HFFc6 (cell line): Measurements from ENCODE around the gene NAT14. TPM values are rescaled to one million over a fixed set of nuclear protein-coding genes. Genes with fewer than 3 reads are reported as not detected.

Experiments
- DNase-seq: peaks from one replicate; pipeline ENCODE4 v3.0.0-alpha.2; 2018
- H3K27ac Mint-ChIP-seq: 2 replicates; pipeline ENCODE4 v1.8.0; 2020; ENCODE audit warnings: mild to moderate bottlenecking, mixed read lengths
- H3K27me3 Mint-ChIP-seq: 2 replicates; pipeline ENCODE4 v1.8.0; 2021; ENCODE audit warnings: mild to moderate bottlenecking, moderate library complexity, mixed read lengths; ENCODE audit not compliant: insufficient read depth
- H3K36me3 Mint-ChIP-seq: 2 replicates; pipeline ENCODE4 v1.8.0; 2021; ENCODE audit warnings: low read depth, mixed read lengths
- H3K4me1 Mint-ChIP-seq: 2 replicates; pipeline ENCODE4 v1.8.0; 2020; ENCODE audit warnings: low read depth, mixed read lengths
- H3K4me3 Mint-ChIP-seq: 2 replicates; pipeline ENCODE4 v1.8.0; 2020; ENCODE audit warnings: mild to moderate bottlenecking, moderate library complexity, mixed read lengths
- H3K9me3 Mint-ChIP-seq: 2 replicates; pipeline ENCODE4 v1.8.0; 2020; ENCODE audit warnings: mild to moderate bottlenecking, mixed read lengths
- CTCF ChIP-seq: fragments of 200-600 bp; sonication (generic); IDR thresholded peaks from 2 replicates; pipeline ENCODE4 v1.5.0; 2021; ENCODE audit warnings: antibody characterized with exemption, mild to moderate bottlenecking
- total RNA-seq, 6 experiments: library from RNA; stranded (reverse); fragmentation: NEBNext Ultra II Directional; extraction: Animal tissue kit (Norgen Biotek cat#: 25700); gene quantifications; 2 replicates in 1 of 6; 3 replicates in 5 of 6; pipeline ENCODE4 v1.2.3, GENCODE V29; 2021

NAT14 gene
- total RNA-seq, 6 experiments from 2014 or later, result 53.3 to 72.0 (median 61.3) TPM

- peak overlapping the region; percentile 7 for H3K27ac Mint-ChIP-seq
- H3K4me3 Mint-ChIP-seq, result 0 out of 2 replicates have a peak overlapping the region, but pooled peaks have one; percentile 7
- no peak for DNase-seq
- no peaks in the 10 kb centered on the region for H3K9me3 Mint-ChIP-seq
- no peaks in the 10 kb centered on the region for H3K36me3 Mint-ChIP-seq
- peaks cover 26% of the 10 kb centered on the region for H3K4me1 Mint-ChIP-seq
- H3K27me3 Mint-ChIP-seq, result peaks cover 2% of the 10 kb centered on the region
- TF ChIP-seq CTCF, result no peak
Measured at GRCh38 chr19:55471266-55471665, 13.7 kb upstream of the NAT14 start.

GRCh38 chr19:55472463-55472862 is 12.5 kb upstream of the NAT14 start:
- H3K36me3 Mint-ChIP-seq, result peaks cover 4% of the 10 kb centered on the region; the same call in 1 of the 2 replicates
- H3K9me3 Mint-ChIP-seq, result no peaks in the 10 kb centered on the region
- peak overlapping the region; percentile 91 for H3K27ac Mint-ChIP-seq
- H3K4me1 Mint-ChIP-seq, result peaks cover 23% of the 10 kb centered on the region
- peak; percentile 76 for DNase-seq
- peak overlapping the region; percentile 67 for H3K4me3 Mint-ChIP-seq
- TF ChIP-seq CTCF, result no peak
- H3K27me3 Mint-ChIP-seq, result peaks cover 4% of the 10 kb centered on the region

- Mint-ChIP-seq H3K36me3 (peaks cover 4% of the 10 kb centered on the region), H3K9me3 (no peaks in the 10 kb centered on the region), H3K27me3 (peaks cover 4% of the 10 kb centered on the region), H3K4me1 (peaks cover 24% of the 10 kb centered on the region), H3K4me3 (no peak overlapping the region), H3K27ac (peak overlapping the region; percentile 63)
- no peak for DNase-seq
- TF ChIP-seq CTCF, result no peak
Measured at GRCh38 chr19:55473225-55474012, 11.6 kb upstream of the NAT14 start.

- TF ChIP-seq CTCF, result no peak
- Mint-ChIP-seq H3K27ac (no peak overlapping the region), H3K9me3 (no peaks in the 10 kb centered on the region), H3K4me1 (peaks cover 35% of the 10 kb centered on the region), H3K4me3 (no peak overlapping the region), H3K36me3 (peaks cover 4% of the 10 kb centered on the region), H3K27me3 (peaks cover 4% of the 10 kb centered on the region)
- no peak for DNase-seq
Measured at GRCh38 chr19:55474269-55475265, 10.4 kb upstream of the NAT14 start.

- H3K9me3 Mint-ChIP-seq, result no peaks in the 10 kb centered on the region
- H3K36me3 Mint-ChIP-seq, result peaks cover 4% of the 10 kb centered on the region
- H3K27ac Mint-ChIP-seq, result peak within 1 kb of the TSS; percentile 90
- no peak for TF ChIP-seq CTCF
- H3K27me3 Mint-ChIP-seq, result peaks cover 4% of the 10 kb centered on the region
- peaks cover 40% of the 10 kb centered on the region for H3K4me1 Mint-ChIP-seq
- peak; percentile 98 for DNase-seq
- H3K4me3 Mint-ChIP-seq, result peak within 1 kb of the TSS; percentile 97
Measured at GRCh38 chr19:55476100-55476775, 8.8 kb upstream of the NAT14 start, which contains the start of gene ZNF628. Gene ZNF628, plus strand, starts transcription at chr19:55476617. Its CDS starts 3,294 bp downstream, at chr19:55479911.
